IPS-15b (cell line): ENCODE results near the gene CENPK.

ENCODE experiments used
- H3K27me3 ChIP-seq: one replicate; pipeline ENCODE4 v1.6.1; 2013; ENCODE audit warnings: low read length; ENCODE audit not compliant: control insufficient read depth, insufficient read depth
- H3K36me3 ChIP-seq: one replicate; pipeline ENCODE4 v1.6.1; 2013; ENCODE audit warnings: low read length; ENCODE audit not compliant: control insufficient read depth, insufficient read depth
- H3K4me1 ChIP-seq: one replicate; pipeline ENCODE4 v1.6.1; 2013; ENCODE audit warnings: mild to moderate bottlenecking, low read length; ENCODE audit not compliant: control insufficient read depth, insufficient read depth
- H3K4me3 ChIP-seq: one replicate; pipeline ENCODE4 v1.5.1; 2013; ENCODE audit warnings: low read depth, low read length
- H3K9ac ChIP-seq: one replicate; pipeline ENCODE4 v1.6.1; 2013; ENCODE audit warnings: low read depth, mild to moderate bottlenecking, low read length
- H3K9me3 ChIP-seq: one replicate; pipeline ENCODE4 v1.6.1; 2013; ENCODE audit warnings: mild to moderate bottlenecking, low read length; ENCODE audit not compliant: control insufficient read depth, insufficient read depth

Gene CENPK

DNA sequence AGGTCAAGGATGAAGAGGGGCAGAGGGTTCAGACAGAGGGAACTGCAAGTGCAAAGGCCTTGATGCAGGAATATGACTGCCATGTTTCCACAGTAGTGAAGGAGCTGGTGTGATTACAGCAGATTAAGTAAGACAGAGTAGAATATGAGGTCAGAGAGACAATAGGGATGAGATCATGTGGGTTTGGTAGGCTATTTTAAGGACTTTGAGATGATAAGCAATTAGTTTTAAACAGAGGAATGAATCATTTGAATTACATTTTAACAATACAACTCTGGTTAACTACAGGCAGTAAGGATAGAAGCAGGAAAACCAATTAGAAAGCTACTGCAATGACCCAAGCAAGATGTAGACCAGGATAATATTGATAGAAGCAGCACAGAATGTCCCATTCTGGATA, 7.7 kb downstream of the CENPK start:
- Histone ChIP-seq H3K9me3 (no peaks in the 10 kb centered on the region), H3K27me3 (no peaks in the 10 kb centered on the region), H3K4me1 (no peaks in the 10 kb centered on the region), H3K36me3 (peaks cover 5% of the 10 kb centered on the region), H3K9ac (no peak overlapping the region), H3K4me3 (no peak overlapping the region)

DNA sequence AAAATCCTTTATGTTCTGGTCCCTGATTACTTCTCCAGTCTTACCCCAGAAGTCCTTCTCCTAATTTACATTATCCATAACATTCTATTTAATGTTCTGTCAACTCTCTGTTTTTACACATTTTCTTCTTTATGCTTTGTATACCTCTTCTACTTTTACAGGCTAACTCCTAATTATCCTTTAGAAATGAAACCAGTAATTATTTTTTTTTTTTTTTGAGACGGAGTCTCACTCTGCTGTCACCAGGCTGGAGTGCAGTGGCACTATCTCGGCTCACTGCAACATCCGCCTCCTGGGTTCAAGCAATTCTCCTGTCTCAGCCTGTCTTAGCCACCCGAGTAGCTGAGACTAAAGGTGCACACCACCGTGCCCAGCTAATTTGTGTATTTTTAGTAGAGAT, 9.0 kb downstream of the CENPK start:
- Histone ChIP-seq H3K4me1 (no peaks in the 10 kb centered on the region), H3K27me3 (no peaks in the 10 kb centered on the region), H3K36me3 (peaks cover 11% of the 10 kb centered on the region), H3K9ac (no peak overlapping the region), H3K4me3 (no peak overlapping the region), H3K9me3 (no peaks in the 10 kb centered on the region)

DNA sequence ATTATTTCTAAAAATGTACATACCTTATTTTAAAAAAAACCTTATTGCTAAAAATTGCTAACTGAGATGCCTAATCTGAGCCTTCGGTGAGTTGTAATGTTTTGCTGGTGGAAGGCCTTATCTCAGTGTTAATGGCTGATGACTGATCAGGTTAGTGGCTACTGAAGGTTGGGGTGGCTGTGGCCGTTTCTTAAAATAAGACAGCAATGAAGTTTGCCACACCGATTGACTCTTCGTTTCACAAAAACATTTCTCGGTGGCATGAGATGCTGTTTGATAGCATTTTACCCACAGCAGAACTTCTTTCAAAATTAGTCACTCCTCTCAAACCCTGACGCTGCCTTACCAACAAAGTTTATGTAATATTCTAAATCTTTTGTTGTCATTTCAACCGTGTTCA, 14.7 kb downstream of the CENPK start:
- H3K4me1 ChIP-seq: no peaks in the 10 kb centered on the region
- H3K4me3 ChIP-seq: no peak overlapping the region
- H3K36me3 ChIP-seq: peaks cover 12% of the 10 kb centered on the region
- no peaks in the 10 kb centered on the region for H3K9me3 ChIP-seq
- no peak overlapping the region for H3K9ac ChIP-seq
- no peaks in the 10 kb centered on the region for H3K27me3 ChIP-seq

DNA sequence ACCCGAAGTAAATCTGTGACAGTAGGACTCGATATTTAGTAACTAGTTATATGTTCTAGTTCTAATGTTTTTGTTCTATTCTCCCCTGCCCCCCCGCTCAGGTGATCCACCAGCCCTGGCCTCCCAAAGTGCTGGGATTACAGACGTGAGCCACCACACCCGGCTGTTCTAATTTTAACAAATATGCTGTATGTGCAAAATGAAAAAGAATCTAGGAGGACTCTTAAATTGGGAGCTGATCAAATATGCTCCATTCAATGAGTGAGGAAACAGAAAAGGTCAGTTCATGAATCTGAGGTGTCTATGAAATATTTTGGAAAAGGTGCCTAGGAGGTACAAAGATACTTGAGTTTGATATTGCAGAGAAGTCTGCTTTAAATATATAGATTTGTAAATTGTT, 16.8 kb downstream of the CENPK start:
- peaks cover 13% of the 10 kb centered on the region for H3K36me3 ChIP-seq
- H3K4me3 ChIP-seq: no peak overlapping the region
- H3K4me1 ChIP-seq: no peaks in the 10 kb centered on the region
- H3K9me3 ChIP-seq: no peaks in the 10 kb centered on the region
- no peaks in the 10 kb centered on the region for H3K27me3 ChIP-seq
- no peak overlapping the region for H3K9ac ChIP-seq

DNA sequence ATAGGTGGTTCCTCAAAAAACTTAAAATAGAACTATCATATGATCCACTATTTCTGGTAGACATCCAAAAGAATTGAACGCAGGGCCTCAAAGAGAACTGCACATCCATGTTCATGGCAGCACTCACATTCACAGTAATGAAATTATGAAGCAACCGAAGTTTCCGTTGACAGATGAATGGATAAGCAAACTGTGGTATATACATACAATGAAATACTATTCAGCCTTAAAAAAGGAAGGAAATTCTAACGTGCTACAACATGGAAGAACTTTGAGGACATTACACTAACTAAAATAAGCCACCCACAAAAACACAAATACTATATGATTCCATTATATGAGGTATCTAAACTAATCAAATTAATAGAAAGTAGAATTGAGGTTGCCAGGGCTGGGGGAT, 18.5 kb downstream of the CENPK start:
- no peaks in the 10 kb centered on the region for H3K27me3 ChIP-seq
- H3K4me3 ChIP-seq: no peak overlapping the region
- H3K9me3 ChIP-seq: no peaks in the 10 kb centered on the region
- H3K9ac ChIP-seq: no peak overlapping the region
- H3K4me1 ChIP-seq: no peaks in the 10 kb centered on the region
- H3K36me3 ChIP-seq: peaks cover 8% of the 10 kb centered on the region

DNA sequence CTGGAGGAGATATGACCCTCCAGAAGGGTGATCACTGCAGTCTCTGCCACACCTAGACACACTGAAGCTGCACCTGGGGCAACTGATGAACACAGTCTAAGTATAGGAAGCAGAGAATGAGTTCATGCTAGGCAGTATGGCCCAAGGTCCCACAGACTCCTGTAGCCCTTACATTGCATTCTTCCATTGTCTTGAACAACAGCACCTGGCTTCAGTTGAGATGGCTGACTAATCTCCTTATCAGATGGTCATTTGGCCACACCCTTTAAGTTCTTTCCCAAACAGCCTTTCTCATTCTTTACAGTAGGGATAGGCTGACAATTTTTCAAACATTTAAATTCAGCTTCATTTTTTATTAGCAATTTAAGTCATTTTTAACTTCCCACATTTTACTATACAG, 23.1 kb downstream of the CENPK start:
- H3K4me3 ChIP-seq: no peak overlapping the region
- peaks cover 2% of the 10 kb centered on the region for H3K36me3 ChIP-seq
- peaks cover 2% of the 10 kb centered on the region for H3K4me1 ChIP-seq
- H3K27me3 ChIP-seq: no peaks in the 10 kb centered on the region
- no peaks in the 10 kb centered on the region for H3K9me3 ChIP-seq
- H3K9ac ChIP-seq: no peak overlapping the region

DNA sequence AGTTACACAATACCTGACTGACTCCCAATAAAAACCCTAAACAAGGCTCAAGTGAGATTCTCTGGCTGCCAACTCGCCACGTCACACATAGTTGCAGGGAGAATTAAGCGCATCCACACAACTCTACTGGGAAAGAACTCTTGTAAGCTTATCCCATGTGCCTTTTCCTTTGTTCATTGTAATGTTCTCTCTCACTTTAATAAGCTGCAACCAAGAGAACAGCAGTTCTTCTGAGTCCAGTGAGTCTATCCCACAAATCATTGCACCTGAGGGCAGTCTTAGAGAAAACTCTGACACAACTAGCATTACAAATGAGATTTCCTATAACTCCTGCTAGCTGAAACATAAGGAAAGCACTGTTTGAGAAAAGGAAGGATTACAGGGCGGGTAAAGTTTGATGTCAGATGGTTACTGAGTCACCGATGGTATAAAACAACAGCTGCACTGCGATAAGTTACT, 27.4 kb downstream of the CENPK start:
- Histone ChIP-seq H3K9ac (no peak overlapping the region), H3K36me3 (no peaks in the 10 kb centered on the region), H3K27me3 (no peaks in the 10 kb centered on the region), H3K9me3 (no peaks in the 10 kb centered on the region), H3K4me3 (no peak overlapping the region), H3K4me1 (peaks cover 2% of the 10 kb centered on the region)

DNA sequence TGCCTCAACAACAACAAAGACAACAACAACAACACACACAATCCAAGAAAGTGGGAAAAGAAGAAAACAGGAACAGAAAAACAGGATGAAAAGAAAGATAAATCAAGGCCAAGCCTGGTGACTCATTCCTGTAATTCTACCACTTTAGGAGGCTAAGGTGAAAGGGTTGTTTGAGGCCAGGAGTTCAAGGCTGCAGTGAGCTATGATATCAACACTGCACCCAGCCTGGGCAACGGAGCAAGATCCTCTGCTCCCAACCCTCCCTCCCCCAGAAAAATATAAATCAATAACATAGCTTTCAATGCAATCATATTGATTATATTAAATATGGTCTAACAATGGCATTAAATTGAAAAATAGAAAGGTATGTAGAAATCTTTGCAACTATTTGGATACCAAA, 32.1 kb downstream of the CENPK start:
- Histone ChIP-seq H3K9ac (no peak overlapping the region), H3K4me3 (no peak overlapping the region), H3K27me3 (no peaks in the 10 kb centered on the region), H3K36me3 (no peaks in the 10 kb centered on the region), H3K4me1 (peaks cover 2% of the 10 kb centered on the region), H3K9me3 (no peaks in the 10 kb centered on the region)

DNA sequence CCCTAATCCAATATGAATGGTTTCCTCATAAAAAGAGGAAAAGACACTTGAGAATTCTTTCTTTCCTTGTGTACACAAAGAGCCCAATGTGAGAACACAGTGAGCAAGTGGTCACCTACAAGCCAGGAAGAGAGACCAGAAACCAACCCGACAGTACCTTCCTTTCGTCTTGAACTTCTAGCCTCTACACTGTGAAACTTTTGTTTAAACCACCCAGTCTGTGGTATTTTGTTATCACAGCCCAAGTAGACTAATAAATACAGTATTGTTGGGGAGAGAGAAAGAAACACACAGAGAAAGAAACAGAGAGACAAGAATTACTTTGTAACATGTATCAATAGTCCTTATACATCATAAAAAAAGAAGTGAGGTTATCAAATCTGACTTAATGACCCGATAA, 37.2 kb downstream of the CENPK start:
- no peaks in the 10 kb centered on the region for H3K27me3 ChIP-seq
- H3K4me3 ChIP-seq: no peak overlapping the region
- no peak overlapping the region for H3K9ac ChIP-seq
- H3K4me1 ChIP-seq: no peaks in the 10 kb centered on the region
- no peaks in the 10 kb centered on the region for H3K9me3 ChIP-seq
- H3K36me3 ChIP-seq: no peaks in the 10 kb centered on the region

DNA sequence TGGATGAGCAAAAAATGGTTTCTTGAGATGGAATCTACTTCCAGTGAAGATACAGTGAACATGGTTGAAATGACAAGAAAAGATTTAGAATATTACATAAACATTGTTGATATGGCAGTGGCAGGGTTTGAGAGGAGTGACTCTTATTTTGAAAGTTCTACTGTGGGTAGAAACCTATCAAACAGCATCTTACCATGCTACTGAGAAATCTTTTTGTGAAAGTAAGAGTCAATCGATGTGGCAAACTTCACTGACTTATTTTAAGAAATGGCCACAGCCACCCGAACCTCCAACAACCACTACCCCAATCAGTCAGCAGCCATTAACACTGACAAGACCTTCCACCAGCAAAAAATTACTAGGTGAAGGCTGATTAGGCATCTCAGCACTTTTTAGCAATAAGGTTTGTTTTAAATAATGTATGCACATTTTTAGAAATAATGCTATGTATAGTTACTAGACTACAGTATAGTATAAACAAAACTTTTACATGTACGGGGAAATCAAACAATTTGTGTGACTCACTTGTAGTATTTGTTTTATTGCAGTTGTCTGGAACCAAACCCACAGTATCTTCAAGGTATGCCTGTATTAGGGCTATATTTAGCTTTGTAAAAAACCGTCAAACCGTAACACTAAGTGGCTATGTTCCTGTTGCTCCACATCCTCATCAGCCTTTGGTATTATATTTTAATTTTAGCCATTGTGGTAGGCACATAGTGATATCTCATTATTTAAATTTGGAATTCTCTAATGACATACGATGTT, 50.6 kb downstream of the CENPK start:
- Histone ChIP-seq H3K9me3 (no peaks in the 10 kb centered on the region), H3K4me3 (no peak overlapping the region), H3K9ac (no peak overlapping the region), H3K4me1 (no peaks in the 10 kb centered on the region), H3K36me3 (no peaks in the 10 kb centered on the region), H3K27me3 (no peaks in the 10 kb centered on the region)

DNA sequence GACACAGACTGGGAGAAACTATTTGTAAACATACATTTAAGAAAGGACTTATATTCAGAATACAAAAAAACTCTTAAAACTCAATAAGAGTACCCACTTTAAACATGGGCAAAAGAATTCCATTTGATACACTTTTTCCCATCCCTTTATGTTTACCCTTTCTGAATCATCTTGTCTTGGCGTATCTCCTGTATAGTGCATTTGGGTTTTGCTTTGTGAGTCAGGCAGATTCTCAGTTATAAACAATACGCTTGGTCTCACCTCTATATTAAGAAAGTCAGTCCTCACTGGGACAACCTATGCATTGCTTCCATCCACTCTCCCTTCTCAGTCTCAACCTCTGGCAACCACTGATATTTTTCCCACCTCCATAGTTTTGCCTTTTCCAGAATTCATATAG, 54.0 kb downstream of the CENPK start:
- Histone ChIP-seq H3K4me3 (no peak overlapping the region), H3K9me3 (no peaks in the 10 kb centered on the region), H3K27me3 (no peaks in the 10 kb centered on the region), H3K9ac (no peak overlapping the region), H3K4me1 (no peaks in the 10 kb centered on the region), H3K36me3 (no peaks in the 10 kb centered on the region)

DNA sequence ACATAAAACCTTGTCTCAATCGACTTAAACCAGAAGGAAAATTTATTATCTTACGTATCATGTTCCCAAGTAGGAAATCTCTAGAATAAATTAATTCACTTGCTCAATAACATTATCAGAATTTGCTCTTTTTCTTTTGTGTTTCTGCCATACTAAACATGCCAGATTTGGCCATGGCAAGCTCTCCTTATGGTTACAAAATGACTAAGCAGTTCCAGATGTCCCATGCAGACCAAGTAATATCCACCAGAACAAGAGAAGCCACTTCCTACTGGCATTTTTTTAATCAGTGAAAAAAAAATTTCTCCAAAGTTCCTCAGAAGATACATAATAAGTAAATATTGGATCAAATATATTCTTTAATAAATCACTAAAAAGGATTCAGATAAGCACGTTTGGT, 56.0 kb downstream of the CENPK start:
- Histone ChIP-seq H3K27me3 (no peaks in the 10 kb centered on the region), H3K36me3 (no peaks in the 10 kb centered on the region), H3K9ac (no peak overlapping the region), H3K4me1 (no peaks in the 10 kb centered on the region), H3K9me3 (no peaks in the 10 kb centered on the region), H3K4me3 (no peak overlapping the region)
